Measurements from ENCODE around the gene COL5A1. TPM values are rescaled to one million over a fixed set of nuclear protein-coding genes. Genes with fewer than 3 reads are reported as not detected.
"Not testable (repeated sequence)": the region's sequence is repeated elsewhere in the genome, so short reads cannot be mapped to it uniquely, and the experiment has no call there.

Gene COL5A1
- total RNA-seq, 1 donor from 2014 or later: 79.4 TPM

DNA sequence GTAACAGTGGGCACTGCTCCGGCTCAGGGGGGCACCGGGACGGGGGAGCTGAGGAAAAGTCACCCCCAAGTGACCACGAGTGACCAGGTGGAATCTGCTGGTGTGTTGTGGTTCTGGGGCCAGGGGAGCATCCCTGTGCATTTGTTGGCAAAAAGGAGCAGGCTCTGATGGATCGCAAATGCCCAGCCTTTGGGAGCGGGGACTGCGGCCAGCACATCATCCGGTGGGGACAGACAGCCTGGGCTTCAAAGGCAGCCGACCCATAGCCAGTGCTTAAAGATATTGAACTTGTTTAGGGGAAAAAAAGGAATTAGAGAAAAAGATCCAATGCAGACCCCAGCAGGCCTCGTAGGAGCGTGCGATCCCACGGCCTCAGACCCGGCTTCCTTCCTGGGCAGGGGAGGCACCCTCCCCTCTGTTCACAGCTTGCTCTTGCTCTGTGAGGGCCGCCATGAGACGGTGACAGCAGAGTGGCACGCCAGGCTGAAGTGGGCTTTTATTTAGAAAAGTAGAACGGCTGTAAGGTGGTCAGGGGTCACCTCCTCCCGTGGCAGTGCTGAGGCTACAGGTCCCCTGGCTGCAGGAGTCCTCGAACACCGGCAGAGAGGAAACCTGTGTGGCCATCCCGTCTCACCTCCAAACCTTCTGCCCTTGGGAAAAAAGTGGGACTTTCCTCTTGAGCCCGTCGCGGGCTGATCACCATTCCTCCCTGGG is 41.2 kb downstream of the COL5A1 start:
- ATAC-seq: no peak
- no peak for DNase-seq (ENCODE audit: low spot score)
- intact Hi-C loops (cut with DNase I): loop anchor here (5.0 kb wide), 1 partner anchor 446 kb away; no protein-coding TSS in a partner anchor

DNA sequence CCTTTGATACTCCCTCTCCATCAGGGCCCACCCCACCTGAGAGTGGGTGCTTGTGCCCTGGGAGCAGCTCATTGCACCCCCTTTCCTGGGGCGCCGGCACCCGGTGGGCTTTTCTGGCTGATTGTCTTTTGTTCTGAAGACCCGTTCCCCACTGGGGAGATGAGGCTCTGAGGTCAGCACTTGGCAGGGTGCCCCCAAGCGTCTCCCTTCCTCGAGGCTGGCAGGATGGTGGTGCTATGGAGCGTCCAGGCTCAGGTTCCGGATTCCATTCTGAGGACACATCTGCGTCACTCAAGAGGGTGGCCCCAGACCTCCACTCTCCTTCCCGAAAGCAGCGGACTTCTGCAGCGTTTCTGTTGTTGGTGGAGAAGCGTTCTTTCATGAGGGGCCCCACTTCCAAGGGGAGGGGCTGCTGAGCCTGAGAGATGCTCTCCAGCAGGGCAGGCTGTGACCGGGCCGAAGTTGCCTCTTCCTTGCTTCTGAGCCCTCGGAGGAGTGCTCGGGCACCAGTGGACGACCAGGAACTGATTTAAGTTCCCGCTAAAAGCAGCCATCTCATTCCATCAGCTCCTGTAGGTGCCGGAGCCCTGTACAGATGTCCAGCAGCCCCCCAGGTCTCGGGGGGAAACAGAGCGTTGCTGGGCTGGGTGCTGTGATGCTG is 42.2 kb downstream of the COL5A1 start:
- peak; percentile 15 for ATAC-seq
- no peak for DNase-seq (ENCODE audit: low spot score)
- intact Hi-C loops (cut with DNase I): loop anchor here (5.0 kb wide), 1 partner anchor 447 kb away; no protein-coding TSS in a partner anchor

DNA sequence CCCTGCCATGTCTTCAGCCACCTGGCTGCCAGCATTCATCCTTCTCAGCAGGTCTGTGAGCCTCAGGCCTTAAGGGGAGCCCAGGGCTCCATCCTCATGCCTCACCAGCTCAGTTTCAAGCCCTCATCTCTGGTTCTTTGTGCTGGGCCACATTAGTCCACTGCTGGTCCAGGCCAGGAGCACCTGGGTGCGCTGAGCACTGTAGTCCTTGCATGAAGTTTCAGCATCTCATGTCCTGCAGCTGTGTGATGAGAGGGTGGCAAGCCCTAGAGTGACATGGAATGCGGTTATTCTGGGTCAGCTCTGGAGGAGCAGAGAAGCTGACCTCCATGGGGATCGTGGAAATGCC is 42.7 kb downstream of the COL5A1 start:
- ATAC-seq: no peak
- intact Hi-C loops (cut with DNase I): loop anchor here (5.0 kb wide), 1 partner anchor 447 kb away; no protein-coding TSS in a partner anchor
- no peak for DNase-seq (ENCODE audit: low spot score)

DNA sequence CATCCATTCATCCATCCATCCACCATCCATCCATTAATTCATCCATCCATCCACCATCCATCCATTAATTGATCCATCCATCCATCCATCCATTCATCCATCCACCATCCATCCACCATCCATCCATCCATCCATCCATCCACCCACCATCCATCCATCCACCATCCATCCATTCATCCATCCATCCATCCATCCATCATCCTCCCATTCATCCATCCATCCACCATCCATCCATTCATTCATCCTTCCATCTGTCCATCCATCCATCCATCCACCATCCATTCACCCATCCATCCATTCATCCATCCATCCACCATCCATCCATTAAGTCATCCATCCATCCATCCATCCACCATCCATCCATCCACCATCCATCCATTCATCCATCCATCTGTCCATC is 43.3 kb downstream of the COL5A1 start:
- not testable (repeated sequence) for DNase-seq (ENCODE audit: low spot score); ATAC-seq
- intact Hi-C loops (cut with DNase I): loop anchor here (5.0 kb wide), 1 partner anchor 448 kb away; no protein-coding TSS in a partner anchor

DNA sequence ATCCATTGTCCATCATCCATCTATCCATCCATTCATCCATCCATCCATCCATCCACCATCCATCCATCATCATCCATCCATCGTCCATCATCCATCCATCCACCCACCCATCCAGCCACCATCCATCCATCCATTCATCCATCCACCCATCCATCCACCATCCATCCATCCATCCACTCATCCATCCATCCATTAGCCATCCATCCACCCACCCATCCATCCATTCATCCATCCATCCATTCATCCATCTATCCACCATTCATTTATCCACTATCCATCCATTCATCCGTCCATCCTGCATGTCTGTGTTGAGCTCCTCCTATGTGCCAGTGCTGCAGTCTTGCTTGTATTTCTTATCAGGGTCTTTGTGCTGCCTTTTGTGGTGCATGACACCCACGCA is 44.2 kb downstream of the COL5A1 start:
- ATAC-seq (no peak), DNase-seq (ENCODE audit: low spot score) (no peak)
- intact Hi-C loops (cut with DNase I): no loop called here

DNA sequence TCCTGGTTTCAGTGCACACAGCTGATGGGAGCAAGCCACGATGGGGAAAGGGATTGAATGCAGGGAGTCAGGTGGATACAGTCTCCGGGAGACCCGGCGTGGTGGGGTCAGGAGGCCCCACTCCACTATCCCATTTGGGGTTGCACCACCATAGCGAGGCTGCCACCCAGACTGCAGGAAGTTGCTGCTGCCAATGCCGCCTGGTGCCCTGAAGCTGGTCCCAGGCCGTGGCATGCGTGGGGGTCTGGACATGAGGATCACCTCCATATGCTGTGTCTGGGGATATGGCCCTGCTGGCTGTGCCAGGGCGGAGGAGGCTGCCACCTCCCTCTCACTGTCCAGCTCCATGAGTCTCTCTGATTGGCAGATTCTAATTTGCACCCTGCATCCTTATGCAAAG is 45.3 kb downstream of the COL5A1 start:
- DNase-seq (ENCODE audit: low spot score) (no peak), ATAC-seq (no peak)
- intact Hi-C loops (cut with DNase I): no loop called here

DNA sequence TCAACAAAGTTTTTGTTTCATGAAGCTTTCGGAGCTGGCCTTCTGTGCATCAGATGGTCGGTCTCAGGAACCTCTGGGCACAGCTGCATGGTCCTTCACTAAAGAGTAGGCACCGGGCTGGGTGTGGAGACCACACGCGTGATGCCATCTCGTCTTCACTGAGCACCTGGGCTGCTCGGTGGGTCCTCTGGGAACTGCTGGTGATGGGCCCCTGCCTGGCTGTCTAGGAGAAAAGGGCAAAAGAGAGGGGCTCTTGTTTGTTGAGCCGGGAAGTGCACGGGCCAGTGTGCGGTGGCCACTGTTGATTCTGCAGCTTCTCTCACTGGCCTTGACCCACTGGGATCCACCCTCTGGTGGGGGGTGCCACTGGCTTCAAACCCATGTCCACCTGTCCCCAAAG is 46.0 kb downstream of the COL5A1 start:
- ATAC-seq (no peak), DNase-seq (ENCODE audit: low spot score) (no peak)
- intact Hi-C loops (cut with DNase I): no loop called here

DNA sequence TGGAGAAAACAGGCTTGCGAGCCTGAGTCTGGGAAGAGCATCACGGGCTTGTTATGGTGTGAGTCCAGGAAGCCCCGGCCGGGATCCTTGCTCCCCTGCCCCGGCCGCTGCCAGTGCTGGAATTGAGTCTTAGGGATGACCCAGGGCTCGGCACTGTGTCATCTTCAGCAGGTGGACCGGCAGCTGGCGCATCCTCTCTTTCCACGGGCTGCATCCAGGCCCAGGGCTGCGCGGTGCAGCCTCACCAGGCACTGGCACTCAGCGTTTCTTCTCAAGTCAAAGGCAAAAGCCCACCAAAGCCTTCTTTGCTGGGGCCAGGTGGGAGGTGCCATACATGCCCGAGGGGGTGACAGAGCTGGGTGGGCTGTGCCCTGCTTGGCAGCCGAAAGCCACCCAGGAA is 46.6 kb downstream of the COL5A1 start:
- ATAC-seq (no peak), DNase-seq (ENCODE audit: low spot score) (no peak)
- intact Hi-C loops (cut with DNase I): no loop called here

DNA sequence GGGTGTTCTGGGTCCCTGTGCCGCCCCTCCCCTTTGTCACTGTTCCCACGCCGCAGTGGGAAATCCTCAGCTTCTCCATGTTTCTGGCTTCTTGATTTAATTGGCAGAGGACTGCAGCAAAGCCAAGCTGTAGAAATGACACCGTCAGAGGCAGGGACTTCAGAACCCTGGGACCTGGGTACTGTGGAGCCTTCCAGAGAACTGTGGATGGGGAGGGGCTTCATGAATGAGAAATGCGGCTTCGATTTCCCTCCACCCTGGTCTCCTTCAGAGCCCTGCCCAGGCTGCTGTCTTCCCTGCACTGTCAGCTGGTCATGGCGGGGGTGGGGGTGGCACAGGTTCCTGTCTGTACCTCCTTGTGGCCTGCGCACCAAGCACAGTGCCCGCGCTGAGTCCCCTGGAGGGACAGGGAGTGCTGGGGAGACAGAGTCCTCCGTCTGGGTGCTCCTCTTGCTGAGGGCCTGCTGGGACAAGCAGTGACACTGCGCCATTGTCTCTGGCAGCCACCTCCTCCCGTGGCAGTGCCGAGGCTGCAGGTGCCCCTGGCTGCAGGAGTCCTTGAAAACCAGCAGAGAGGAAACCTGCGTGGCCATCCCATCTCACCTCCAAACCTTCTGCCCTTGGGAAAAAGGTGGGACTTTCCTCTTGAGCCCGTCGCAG is 47.2 kb downstream of the COL5A1 start:
- intact Hi-C loops (cut with DNase I): no loop called here
- no peak for DNase-seq (ENCODE audit: low spot score)

DNA sequence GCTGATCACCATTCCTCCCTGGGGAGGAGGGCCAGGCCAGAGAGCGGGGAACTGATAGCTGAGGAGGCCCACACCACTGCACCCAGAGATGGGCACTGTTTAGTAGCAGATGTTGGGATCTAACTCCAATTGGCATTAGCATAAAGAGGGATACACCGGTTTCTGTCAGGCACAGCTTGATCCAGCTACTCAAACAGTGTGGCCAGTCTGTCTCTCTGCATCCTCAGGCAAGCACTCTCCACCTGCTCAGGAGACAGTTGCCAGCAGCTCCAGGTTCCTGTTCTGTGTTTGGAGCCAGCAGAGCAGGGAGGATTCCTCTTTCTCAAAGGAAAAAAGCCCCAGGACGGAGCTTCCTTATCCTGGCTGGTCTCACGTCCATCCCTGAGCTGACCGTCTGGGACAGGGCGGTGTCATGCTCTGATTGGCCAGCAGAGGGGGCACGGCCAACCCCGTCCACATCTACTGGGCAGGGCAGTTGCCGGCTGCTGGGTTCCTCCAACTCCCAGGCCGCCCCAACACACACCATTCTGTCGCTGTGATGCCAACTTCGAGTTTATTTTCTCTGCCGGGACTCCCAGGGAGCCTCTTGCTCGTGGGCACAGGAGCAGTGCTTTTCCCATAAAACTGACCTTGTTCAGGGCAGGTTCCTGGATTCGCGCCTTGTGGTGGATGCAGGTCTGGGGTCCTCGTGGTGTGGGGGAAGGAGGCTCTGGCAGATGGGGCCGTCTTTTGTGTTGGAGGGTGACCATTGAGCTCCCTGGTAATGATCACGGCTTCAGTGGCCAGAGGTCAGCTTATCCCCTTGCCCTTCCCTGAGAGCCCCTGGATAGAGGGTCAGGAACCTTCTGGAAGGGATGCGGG is 47.9 kb downstream of the COL5A1 start:
- peak; percentile 88 for ATAC-seq
- DNase-seq (ENCODE audit: low spot score): peak; percentile 85
- intact Hi-C loops (cut with DNase I): no loop called here

More for the DNA sequence above, 47.2 kb downstream of the COL5A1 start:
- no peak for ATAC-seq

DNA sequence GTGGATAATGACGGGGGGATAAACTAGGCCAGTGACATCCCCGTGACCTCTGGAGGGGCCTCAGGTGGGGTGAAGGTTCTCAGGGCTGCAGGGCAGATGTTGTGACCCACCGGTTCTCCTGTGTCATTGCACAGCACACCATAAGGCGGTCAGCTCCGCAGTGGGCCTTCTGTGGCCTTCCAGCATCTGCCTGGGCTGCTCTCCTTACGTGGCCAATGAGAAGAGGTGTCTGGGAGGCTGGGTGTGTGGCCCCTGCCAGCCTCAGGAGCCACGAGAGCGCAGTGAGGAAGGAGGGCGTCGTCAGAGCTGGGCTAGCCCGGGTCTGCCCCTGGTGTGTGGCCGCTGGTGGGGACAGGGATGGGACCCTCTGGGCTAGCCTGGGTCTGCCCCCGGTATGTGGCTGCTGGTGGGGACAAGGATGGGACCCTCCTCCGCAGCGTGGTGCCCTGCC is 48.7 kb downstream of the COL5A1 start:
- intact Hi-C loops (cut with DNase I): no loop called here
- ATAC-seq: no peak
- no peak for DNase-seq (ENCODE audit: low spot score)

DNA sequence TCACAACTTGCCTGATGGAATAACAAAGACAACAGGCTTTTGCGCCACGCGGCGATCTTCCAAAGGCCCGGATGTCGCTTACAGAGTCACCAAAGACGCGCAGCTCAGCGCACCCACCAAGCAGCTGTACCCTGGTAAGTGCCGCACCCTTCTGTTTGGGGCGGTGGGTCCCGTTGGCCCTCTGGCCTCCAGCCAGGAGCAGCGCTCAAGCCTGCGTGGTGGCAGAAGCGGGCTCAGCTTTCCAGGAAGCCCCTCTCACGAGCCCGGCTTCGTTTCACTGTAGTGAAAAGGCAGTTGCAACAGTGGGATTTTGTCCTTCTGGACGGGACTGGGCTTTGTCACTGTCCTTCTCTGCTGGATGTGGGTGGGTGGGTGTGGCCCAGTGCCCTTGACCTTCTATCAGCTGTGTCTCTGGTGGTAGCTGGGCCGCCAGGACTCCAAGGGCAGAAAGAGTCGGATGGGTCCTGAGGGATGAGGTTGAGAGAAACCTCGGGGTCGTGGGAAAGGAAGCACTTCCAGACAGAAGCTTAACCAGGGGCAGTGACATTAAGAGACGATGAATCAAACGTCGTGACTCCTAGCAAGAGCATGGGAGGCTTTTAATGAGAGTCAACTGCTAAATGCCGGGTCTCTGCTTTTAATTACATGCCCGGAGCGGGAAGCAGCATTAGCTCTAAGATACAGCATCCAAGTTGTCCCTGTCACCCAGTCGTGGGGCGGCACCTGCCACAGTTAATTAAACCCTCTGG is 49.5 kb downstream of the COL5A1 start:
- ATAC-seq (no peak), DNase-seq (ENCODE audit: low spot score) (no peak)
- intact Hi-C loops (cut with DNase I): no loop called here

DNA sequence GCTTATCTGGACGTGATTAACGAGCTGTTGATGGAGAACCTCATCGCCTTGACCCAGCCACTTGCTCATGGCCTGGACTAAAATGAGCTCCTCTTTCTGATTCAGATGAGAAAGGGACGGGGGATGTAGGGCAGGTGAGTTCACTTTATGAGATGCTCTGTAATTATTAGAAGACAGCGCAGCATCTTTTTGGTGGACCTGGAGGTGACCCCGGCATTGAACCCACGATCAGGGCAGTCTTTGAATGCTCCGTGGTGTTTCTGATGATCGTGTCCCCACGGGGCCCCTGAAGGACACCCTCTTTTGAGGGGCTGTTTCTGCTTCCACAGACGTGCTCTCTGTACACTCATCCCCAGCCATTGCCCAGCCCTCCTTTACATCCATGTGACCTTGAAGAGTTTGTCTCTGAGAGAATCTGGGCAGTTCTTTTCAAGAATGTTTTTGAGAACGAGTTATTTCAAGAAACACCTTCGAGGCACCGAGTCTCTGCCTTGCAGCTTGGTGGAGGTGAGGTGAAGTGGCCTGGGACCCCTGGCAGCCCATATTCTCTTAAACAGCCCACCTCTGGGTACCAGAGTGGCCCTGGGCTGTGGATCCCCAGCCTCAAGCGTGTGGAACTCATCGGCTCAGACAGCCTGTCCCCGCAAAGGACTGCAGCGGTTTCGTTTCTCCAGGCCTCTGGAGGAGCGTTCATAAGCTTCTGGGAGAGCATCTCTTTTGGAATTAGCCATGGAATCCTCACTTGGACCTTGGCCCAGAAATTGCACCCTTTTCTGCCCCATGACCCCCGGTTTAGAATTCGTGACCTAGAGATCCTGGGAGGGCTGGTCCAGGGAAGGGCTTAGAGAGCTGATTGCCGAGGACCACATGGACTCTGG is 50.3 kb downstream of the COL5A1 start:
- no peak for ATAC-seq

DNA sequence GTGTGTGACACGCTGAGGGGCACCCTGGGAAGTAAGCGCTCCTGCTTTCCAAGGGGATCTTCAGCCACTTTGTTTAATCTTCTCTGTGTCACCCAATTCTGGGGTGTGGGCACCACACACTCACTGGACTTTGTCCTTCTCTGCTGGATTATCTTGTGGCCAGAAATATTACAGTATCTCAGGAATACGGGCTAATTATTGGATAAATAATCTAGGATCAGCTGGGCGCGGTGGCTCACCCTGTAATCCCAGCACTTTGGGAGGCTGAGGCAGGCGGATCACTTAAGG is 50.9 kb downstream of the COL5A1 start:
- DNase-seq (ENCODE audit: low spot score) (no peak), ATAC-seq (no peak)
- intact Hi-C loops (cut with DNase I): no loop called here

More for the DNA sequence above, 50.3 kb downstream of the COL5A1 start:
- intact Hi-C loops (cut with DNase I): no loop called here
- no peak for DNase-seq (ENCODE audit: low spot score)

DNA sequence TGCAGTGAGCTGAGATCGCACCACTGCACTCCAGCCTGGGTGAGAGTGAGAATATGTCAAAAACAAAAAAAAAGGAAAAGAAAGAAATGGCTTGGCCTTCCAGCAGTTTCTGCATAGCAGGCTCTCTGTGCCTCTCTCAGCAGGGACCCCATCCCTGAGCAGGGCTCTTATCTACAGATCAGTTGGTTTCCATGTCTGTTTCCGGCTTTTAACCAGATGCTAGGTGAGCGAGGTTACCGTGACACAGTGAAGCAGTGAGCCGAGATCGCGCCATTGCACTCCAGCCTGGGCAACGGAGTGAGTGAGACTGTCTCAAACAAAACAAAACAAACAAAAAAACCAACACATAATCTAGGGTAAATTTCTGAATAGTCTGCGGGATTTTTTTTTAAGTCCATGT is 51.4 kb downstream of the COL5A1 start:
- intact Hi-C loops (cut with DNase I): no loop called here
- ATAC-seq (no peak), DNase-seq (ENCODE audit: low spot score) (no peak)

DNA sequence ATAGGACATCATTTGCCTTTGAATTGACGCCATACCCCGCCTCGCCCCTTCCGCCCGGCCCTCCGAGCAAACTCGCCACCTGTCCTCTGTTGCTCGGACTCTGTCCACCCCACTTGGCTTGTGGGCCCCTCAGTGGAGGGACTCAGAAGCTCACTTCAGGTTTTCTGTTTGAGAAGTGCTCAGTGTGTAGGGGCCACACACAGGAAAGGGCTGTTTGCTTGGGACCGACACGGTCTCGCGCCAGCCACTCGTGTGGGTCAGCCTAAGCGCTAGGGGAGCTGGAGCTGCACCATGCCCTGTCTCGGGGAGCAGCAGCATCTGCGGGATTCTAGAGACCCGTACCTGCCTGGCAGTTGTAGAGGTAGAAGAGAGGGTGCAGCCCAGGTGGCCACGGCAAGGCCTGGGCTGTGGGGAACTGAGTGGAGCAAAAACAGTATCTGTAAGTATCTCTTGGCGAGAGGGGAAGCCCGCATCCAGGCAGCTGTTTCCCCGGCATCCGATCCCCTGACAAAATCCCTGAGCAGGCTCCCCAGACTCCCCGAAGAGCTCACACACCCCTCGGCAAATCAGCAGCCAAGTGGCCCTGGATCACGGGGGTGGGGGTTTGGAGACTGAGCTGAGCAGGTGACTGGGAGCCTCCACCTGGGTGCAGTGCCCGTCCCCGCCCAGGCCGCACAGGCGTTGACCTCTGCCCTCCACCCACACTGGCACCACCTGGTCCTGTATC is 52.2 kb downstream of the COL5A1 start:
- no peak for ATAC-seq
- DNase-seq (ENCODE audit: low spot score): no peak
- intact Hi-C loops (cut with DNase I): no loop called here

DNA sequence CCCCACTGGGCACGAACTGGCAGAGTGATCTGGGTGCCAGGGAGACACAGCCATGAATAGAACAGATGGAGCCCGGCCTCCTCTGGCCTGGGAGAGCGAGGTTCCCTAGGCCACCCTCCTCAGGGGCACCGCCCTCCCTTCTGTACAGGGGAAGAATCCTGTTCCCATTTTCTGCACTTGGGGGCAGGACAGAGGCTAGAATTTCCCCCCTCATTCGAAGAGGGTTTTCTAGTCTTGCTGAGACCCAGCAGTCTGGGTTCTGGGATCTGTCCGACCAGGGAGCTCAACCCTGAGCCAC is 52.7 kb downstream of the COL5A1 start:
- ATAC-seq (no peak), DNase-seq (ENCODE audit: low spot score) (no peak)
- intact Hi-C loops (cut with DNase I): no loop called here

Data from sciatic nerve (tissue), 2 donors.